Ovary (tissue), 9 donors: ENCODE results near the gene TRUB2. TPM values are rescaled to one million over a fixed set of nuclear protein-coding genes. Genes with fewer than 3 reads are reported as not detected.

ENCODE experiments used
- DNase-seq, 5 donors: peaks; one replicate each; pipeline ENCODE4 v3.0.0-alpha.2; 2019 to 2020
- H3K27ac ChIP-seq, 2 donors: fragments of 200-600 bp; one replicate each; pipeline versions ENCODE4 v1.5.1 to v1.8.0; 2019 to 2022
- H3K27me3 ChIP-seq: fragments of 200-600 bp; one replicate; pipeline ENCODE4 v1.8.0; 2022
- H3K36me3 ChIP-seq: fragments of 200-600 bp; sonication (generic); one replicate; pipeline ENCODE4 v1.5.1; 2019
- H3K4me1 ChIP-seq: one replicate; pipeline ENCODE4 v1.8.1; 2013; ENCODE audit warnings: mild to moderate bottlenecking, moderate library complexity; ENCODE audit not compliant: insufficient read depth
- H3K4me3 ChIP-seq: fragments of 200-600 bp; sonication (generic); one replicate; pipeline ENCODE4 v1.5.1; 2017
- H3K9me3 ChIP-seq, 2 donors: fragments of 200-600 bp in 1 of 2; sonication (generic) in 1 of 2; one replicate each; pipeline versions ENCODE4 v1.5.1 to v1.8.1; 2013 to 2019; ENCODE audit warnings: mild to moderate bottlenecking in 1 of 2, moderate library complexity in 1 of 2
- CTCF ChIP-seq, 3 donors: fragments of 450-650 bp in 2 of 3; fragments of 200-600 bp in 1 of 3; IDR thresholded peaks; one replicate each; pipeline versions ENCODE4 v1.5.1 to v1.8.0; 2016 to 2022; ENCODE audit warnings: antibody characterized with exemption in 3 of 3, mild to moderate bottlenecking in 1 of 3
- EP300 ChIP-seq: sonication (generic); formaldehyde crosslinking; IDR thresholded peaks from one replicate; pipeline ENCODE4 v1.6.1; 2017; ENCODE audit warnings: antibody characterized with exemption
- POLR2A ChIP-seq: fragments of 450-650 bp; IDR thresholded peaks from one replicate; pipeline ENCODE4 v1.6.1; 2017; ENCODE audit warnings: antibody characterized with exemption, mild to moderate bottlenecking, moderate library complexity
- WGBS, 3 donors: extraction: QIAGEN DNeasy Blood & Tissue Kit in 1 of 3; methylation state at CpG; one replicate each; pipeline versions ENCODE4 v1.1.5 to v1.1.7; 2013 to 2017; 5-methylcytosine and 5-hydroxymethylcytosine counted together
- intact Hi-C, 4 donors: fragments of 100-400 bp; cut with DNase I; formaldehyde crosslinking; loops; one replicate each; pipeline versions ENCODE4 v1.11.0 to v1.15.1; 2022 to 2023
- polyA plus RNA-seq, 2 donors: library from polyadenylated mRNA; stranded (reverse); fragments of 200-250 nt in 1 of 2; fragments of 350-450 nt in 1 of 2; fragmentation: Illumina TruSeq in 1 of 2; extraction: RNeasy Lipid Tissue Mini Kit (QIAGEN cat#74804) in 1 of 2; gene quantifications; one replicate each; pipeline ENCODE4 v1.2.3, GENCODE V29; 2013 to 2014
- total RNA-seq, 7 donors: library from RNA; depleted of rRNA in 2 of 7; stranded (reverse); fragments of >200 nt in 2 of 7; fragmentation: NEBNext Ultra II Directional in 3 of 7; extraction: Animal tissue kit (Norgen Biotek cat#: 25700) in 3 of 7; gene quantifications; one replicate each; pipeline versions ENCODE4 v1.1.0 to v1.2.4, GENCODE V29; 2016 to 2023
- donor health status: DM: no; HTN: no; CAD: no; lungs with moderate emphysema.
- donor health status: DM: no; HTN: no; CAD: no.
- donor health status: Bipolar disorder and iron deficiency.
- donor health status: DM: yes; HTN: yes; CAD: no.
- donor health status: DM: no; HTN: no; CAD: no.
- donor health status: DM: yes; HTN: yes; CAD: no.

The TRUB2 gene
- total and polyA plus RNA-seq, 9 donors = 4.6 to 29.4 (median 19.7) TPM

DNA sequence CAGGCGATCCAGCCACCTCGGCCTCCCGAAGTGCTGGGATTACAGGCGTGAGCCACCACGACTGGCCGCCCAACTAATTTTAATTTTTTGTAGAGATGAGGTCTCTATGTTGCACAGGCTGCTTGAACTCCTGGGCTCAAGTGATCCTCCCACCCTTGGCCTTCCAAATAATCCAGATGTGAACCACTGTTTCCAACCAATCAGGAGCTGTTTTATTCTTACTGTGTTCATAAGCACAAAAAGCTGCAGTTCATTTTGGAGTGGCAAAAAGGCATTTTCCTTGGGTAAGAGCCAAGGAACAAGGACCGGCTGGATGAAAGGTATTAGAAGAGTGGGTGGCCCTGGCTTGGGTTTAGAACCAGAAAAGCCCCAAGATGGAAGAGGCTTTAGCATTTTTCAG, 12.9 kb upstream of the TRUB2 start:
- no peak for DNase-seq
- Histone ChIP-seq H3K36me3 (no peaks in the 10 kb centered on the region), H3K27me3 (no peaks in the 10 kb centered on the region), H3K4me3 (no peak overlapping the region), H3K27ac (no peak overlapping the region), H3K9me3 (no peaks in the 10 kb centered on the region), H3K4me1 (no peaks in the 10 kb centered on the region)
- WGBS, 3 donors = 46 to 55% (median 52%) methylated on average over 7 of the region's 7 CpGs
- TF ChIP-seq EP300 (no peak), POLR2A (no peak), CTCF (IDR thresholded peaks at IDR 0.05) (no peak)
- intact Hi-C loops = no loop called here

DNA sequence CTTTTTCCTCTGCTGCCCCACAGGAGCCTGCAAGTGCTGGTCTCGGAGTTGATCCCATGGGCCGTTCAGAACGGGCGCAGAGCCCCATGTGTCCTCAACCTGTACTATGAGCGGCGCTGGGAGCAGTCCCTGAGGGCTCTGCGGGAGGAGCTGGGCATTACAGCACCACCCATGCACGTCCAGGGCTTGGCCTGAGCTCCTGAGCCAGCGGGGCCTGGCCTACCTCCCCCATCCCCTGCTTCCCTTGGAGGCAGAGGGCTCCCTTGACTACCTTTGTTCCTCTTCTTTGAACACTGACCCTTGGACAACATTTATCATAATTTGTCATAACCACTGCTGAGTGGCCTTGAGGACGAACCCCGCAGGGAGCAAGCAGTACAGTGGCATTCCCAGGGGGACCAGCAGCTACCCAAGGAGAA, 11.2 kb upstream of the TRUB2 start:
- Histone ChIP-seq H3K36me3 (no peaks in the 10 kb centered on the region), H3K27ac (no peak overlapping the region), H3K9me3 (no peaks in the 10 kb centered on the region), H3K27me3 (no peaks in the 10 kb centered on the region), H3K4me1 (no peaks in the 10 kb centered on the region), H3K4me3 (no peak overlapping the region)
- TF ChIP-seq CTCF (IDR thresholded peaks at IDR 0.05) (no peak), EP300 (no peak), POLR2A (no peak)
- 69 to 80% (median 70%) methylated on average over 11 of the region's 11 CpGs for WGBS, 3 donors
- intact Hi-C loops = no loop called here
- DNase-seq = no peak

DNA sequence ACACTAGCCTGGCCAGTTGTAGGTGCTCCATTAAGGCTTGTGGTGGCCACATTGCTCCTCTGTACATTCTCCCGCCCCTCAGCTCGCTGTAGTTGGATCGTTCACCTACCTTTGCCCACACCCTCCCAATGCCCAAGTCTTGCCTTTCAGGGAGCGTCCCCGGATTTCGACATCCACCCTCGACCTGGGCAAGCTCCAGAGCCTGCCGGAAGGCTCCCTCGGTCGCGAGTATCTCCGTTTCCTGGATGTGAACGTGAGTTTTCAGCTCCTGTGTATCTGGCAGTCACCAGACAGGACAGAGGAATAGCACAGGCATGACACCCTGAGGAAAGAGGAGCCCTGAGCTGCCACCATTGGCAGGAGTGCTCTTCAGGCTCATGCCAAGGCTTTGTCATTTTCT, 3.4 kb upstream of the TRUB2 start:
- Histone ChIP-seq H3K4me1 (peaks cover 8% of the 10 kb centered on the region), H3K9me3 (no peaks in the 10 kb centered on the region), H3K27ac (no peak overlapping the region), H3K27me3 (no peaks in the 10 kb centered on the region), H3K36me3 (no peaks in the 10 kb centered on the region), H3K4me3 (no peak overlapping the region)
- no peak for DNase-seq
- 87 to 91% (median 87%) methylated on average over 13 of the region's 13 CpGs for WGBS, 3 donors
- intact Hi-C loops = no loop called here
- no peak for TF ChIP-seq POLR2A
- no peak for TF ChIP-seq EP300
- no peak for TF ChIP-seq CTCF (IDR thresholded peaks at IDR 0.05)

GRCh38 chr9:128324401-128324800, 2.2 kb upstream of the TRUB2 start:
- H3K4me1 ChIP-seq = peaks cover 8% of the 10 kb centered on the region
- no peak for DNase-seq
- 79 to 95% (median 83%) methylated on average over 1 of the region's 1 CpG for WGBS, 3 donors
- no peak for TF ChIP-seq CTCF (IDR thresholded peaks at IDR 0.05)
- TF ChIP-seq POLR2A = no peak
- TF ChIP-seq EP300 = no peak
- no peaks in the 10 kb centered on the region for H3K36me3 ChIP-seq
- no peak overlapping the region for H3K27ac ChIP-seq
- no peak overlapping the region for H3K4me3 ChIP-seq
- no peaks in the 10 kb centered on the region for H3K9me3 ChIP-seq
- H3K27me3 ChIP-seq = no peaks in the 10 kb centered on the region
- intact Hi-C loops = loop anchor here in 1 of 4 donors (5.0 kb wide), 1 partner anchor 47 kb away; the partner anchor contains the start of genes GOLGA2 and SWI5
